Natural killer cell (primary cell): ENCODE results near the gene IFT122. TPM values are rescaled to one million over a fixed set of nuclear protein-coding genes. Genes with fewer than 3 reads are reported as not detected.

Experiments
- ATAC-seq, 3 donors: fragments of 150-1000 bp in 2 of 3; fragments of 200-7000 bp in 1 of 3; cut with Tn5 transposase; 1 replicate in 1 of 3; 2 replicates in 2 of 3; pipeline ENCODE4 v1.10.0; 2021; ENCODE audit warnings: mild to moderate bottlenecking in 2 of 3, moderate library complexity in 2 of 3
- DNase-seq, 2 donors: peaks; one replicate each; pipeline versions ENCODE4 v3.0.0 to v3.0.0-alpha.2; 2013 to 2021; ENCODE audit warnings: mixed read lengths in 1 of 2
- H3K27ac ChIP-seq: one replicate; pipeline ENCODE4 v1.5.1; 2013; ENCODE audit warnings: mild to moderate bottlenecking, low read length
- H3K27me3 ChIP-seq: one replicate; pipeline ENCODE4 v1.6.1; 2013; ENCODE audit warnings: low read length; ENCODE audit not compliant: control insufficient read depth, insufficient read depth
- H3K36me3 ChIP-seq: one replicate; pipeline ENCODE4 v1.6.1; 2013; ENCODE audit warnings: low read length; ENCODE audit not compliant: control insufficient read depth, insufficient read depth
- H3K4me1 ChIP-seq: one replicate; pipeline ENCODE4 v1.6.1; 2013; ENCODE audit warnings: low read length; ENCODE audit not compliant: control insufficient read depth, insufficient read depth
- H3K4me3 ChIP-seq: one replicate; pipeline ENCODE4 v1.5.1; 2013; ENCODE audit warnings: low read length
- H3K9me3 ChIP-seq: one replicate; pipeline ENCODE4 v1.6.1; 2013; ENCODE audit warnings: low read length; ENCODE audit not compliant: control insufficient read depth, insufficient read depth
- H3K27ac Mint-ChIP-seq, 2 donors: one replicate each; pipeline ENCODE4 v1.8.0; 2022; ENCODE audit warnings: mild to moderate bottlenecking in 2 of 2, mixed read lengths in 2 of 2, moderate library complexity in 1 of 2
- H3K27me3 Mint-ChIP-seq, 2 donors: one replicate each; pipeline ENCODE4 v1.8.0; 2022; ENCODE audit warnings: low read depth in 2 of 2, mixed read lengths in 2 of 2
- H3K36me3 Mint-ChIP-seq: one replicate; pipeline ENCODE4 v1.8.0; 2022; ENCODE audit warnings: mixed read lengths
- H3K4me1 Mint-ChIP-seq, 2 donors: one replicate each; pipeline ENCODE4 v1.8.0; 2022; ENCODE audit warnings: mixed read lengths in 2 of 2
- H3K4me3 Mint-ChIP-seq: one replicate; pipeline ENCODE4 v1.8.0; 2022; ENCODE audit warnings: mild to moderate bottlenecking, moderate library complexity, mixed read lengths
- H3K9me3 Mint-ChIP-seq, 2 donors: one replicate each; pipeline ENCODE4 v1.8.0; 2022; ENCODE audit warnings: mixed read lengths in 2 of 2
- CTCF ChIP-seq: fragments of 200-600 bp; IDR thresholded peaks from one replicate; pipeline ENCODE4 v1.8.0; 2022; ENCODE audit warnings: antibody characterized with exemption
- WGBS: methylation state at CpG from one replicate; pipeline ENCODE4 v1.1.7; 2013; ENCODE audit warnings: missing lambda C conversion rate; ENCODE audit not compliant: insufficient coverage; 5-methylcytosine and 5-hydroxymethylcytosine counted together
- intact Hi-C: fragments of 100-400 bp; cut with micrococcal nuclease; formaldehyde crosslinking; loops from one replicate; pipeline ENCODE4 v1.14.2; 2022
- total RNA-seq, 4 donors: library from RNA; stranded (reverse); fragments of 120-200 nt in 1 of 4; gene quantifications; one replicate each; pipeline versions ENCODE4 v1.2.3 to v1.2.4, GENCODE V29; 2013 to 2022

IFT122 gene
- total RNA-seq, 3 donors from 2014 or later (not counting 1 experiment from before 2014, with no cell fraction given), result 20.7 to 26.6 (median 23.9) TPM

DNA sequence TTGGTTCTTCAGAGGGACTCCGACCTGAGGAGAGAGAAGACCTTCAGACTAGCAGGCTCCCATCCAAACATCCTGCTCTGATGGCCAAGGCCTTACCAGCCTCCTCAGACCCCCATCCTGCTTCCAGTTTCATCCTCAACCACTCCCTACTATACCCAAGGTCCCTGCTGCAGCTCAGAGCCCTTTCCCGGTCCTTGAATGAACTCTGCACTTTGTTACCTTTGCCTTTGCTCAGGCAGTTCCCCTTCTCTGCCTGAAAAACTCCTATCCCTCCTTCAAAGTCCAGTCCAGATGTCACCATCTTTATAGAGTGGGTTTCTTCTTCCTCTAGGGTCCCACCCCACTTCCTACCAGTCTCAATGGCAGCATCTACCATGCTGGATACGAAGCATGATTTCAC lies 24.6 kb upstream of the IFT122 start:
- Mint-ChIP-seq H3K4me3 (no peak overlapping the region), H3K27ac (no peak overlapping the region), H3K27me3 (peaks cover 0 to 5% of the 10 kb centered on the region in 2 donors), H3K4me1 (no peaks in the 10 kb centered on the region), H3K9me3 (no peaks in the 10 kb centered on the region), H3K36me3 (no peaks in the 10 kb centered on the region)
- H3K27me3 ChIP-seq, result no peaks in the 10 kb centered on the region
- no peak overlapping the region for H3K27ac ChIP-seq
- intact Hi-C loops, result no loop called here
- 59% methylated on average over 3 of the region's 3 CpGs for WGBS
- no peak overlapping the region for H3K4me3 ChIP-seq
- TF ChIP-seq CTCF, result no peak
- no peaks in the 10 kb centered on the region for H3K9me3 ChIP-seq
- no peak for ATAC-seq
- H3K4me1 ChIP-seq, result no peaks in the 10 kb centered on the region
- no peak for DNase-seq
- no peaks in the 10 kb centered on the region for H3K36me3 ChIP-seq

DNA sequence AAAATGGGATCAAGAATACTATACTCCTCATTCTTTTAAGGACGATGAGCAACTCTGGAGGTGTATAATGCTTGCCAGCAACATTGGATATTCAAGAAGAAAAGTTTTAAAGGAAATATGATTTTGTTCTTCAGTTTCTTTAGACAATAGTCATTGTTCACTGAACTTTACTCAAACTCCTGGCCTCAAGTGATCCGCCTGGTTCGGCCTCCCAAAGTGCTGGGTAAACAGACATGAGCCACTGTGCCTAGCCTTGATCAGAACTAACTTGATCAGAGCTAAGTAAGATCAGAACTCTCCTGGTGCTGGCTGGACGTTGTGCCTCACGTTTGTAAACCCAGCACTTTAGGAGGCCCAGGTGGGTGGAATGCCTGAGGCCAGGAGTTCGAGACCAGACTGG lies 24.2 kb upstream of the IFT122 start:
- no peak overlapping the region for H3K27ac ChIP-seq
- no peaks in the 10 kb centered on the region for H3K9me3 ChIP-seq
- DNase-seq (no peak), ATAC-seq (no peak)
- Mint-ChIP-seq H3K4me3 (no peak overlapping the region), H3K27ac (no peak overlapping the region), H3K4me1 (no peaks in the 10 kb centered on the region), H3K36me3 (no peaks in the 10 kb centered on the region), H3K9me3 (no peaks in the 10 kb centered on the region), H3K27me3 (peaks cover 0 to 5% of the 10 kb centered on the region in 2 donors)
- no peaks in the 10 kb centered on the region for H3K27me3 ChIP-seq
- no peaks in the 10 kb centered on the region for H3K4me1 ChIP-seq
- TF ChIP-seq CTCF, result no peak
- 91% methylated on average over 5 of the region's 6 CpGs for WGBS
- intact Hi-C loops, result no loop called here
- H3K36me3 ChIP-seq, result no peaks in the 10 kb centered on the region
- no peak overlapping the region for H3K4me3 ChIP-seq

- Histone ChIP-seq H3K4me1 (no peaks in the 10 kb centered on the region), H3K4me3 (no peak overlapping the region), H3K9me3 (no peaks in the 10 kb centered on the region), H3K27ac (no peak overlapping the region), H3K27me3 (no peaks in the 10 kb centered on the region), H3K36me3 (no peaks in the 10 kb centered on the region)
- no peak overlapping the region for H3K27ac Mint-ChIP-seq
- H3K36me3 Mint-ChIP-seq, result no peaks in the 10 kb centered on the region
- no peak for DNase-seq
- TF ChIP-seq CTCF, result no peak
- intact Hi-C loops, result no loop called here
- H3K4me1 Mint-ChIP-seq, result no peaks in the 10 kb centered on the region
- no peak overlapping the region for H3K4me3 Mint-ChIP-seq
- WGBS, result 93% methylated on average over 4 of the region's 4 CpGs
- H3K27me3 Mint-ChIP-seq, result peaks cover 0 to 5% of the 10 kb centered on the region in 2 donors
- H3K9me3 Mint-ChIP-seq, result no peaks in the 10 kb centered on the region
- no peak for ATAC-seq
Observed at GRCh38 chr3:129416415-129416814, 23.6 kb upstream of the IFT122 start.

DNA sequence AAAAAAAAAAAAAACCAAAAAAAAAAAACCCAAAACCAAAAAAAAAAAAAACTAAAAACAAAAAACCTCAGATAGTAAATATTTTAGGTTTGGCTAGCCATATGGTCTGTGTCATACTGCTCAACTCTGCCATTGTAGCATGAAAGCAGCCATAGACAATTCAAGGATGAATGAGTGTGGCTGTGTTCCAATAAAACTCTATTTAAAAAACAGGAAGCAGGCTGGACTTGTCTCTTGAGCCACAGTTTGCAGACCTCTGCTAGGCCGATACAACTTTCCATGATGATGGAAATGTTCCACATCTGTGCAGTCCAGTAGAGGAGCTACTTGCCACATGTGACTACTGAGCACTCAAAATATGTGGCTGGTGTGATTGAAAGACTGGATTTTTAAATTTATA lies 22.7 kb upstream of the IFT122 start:
- H3K27me3 ChIP-seq, result no peaks in the 10 kb centered on the region
- H3K9me3 ChIP-seq, result no peaks in the 10 kb centered on the region
- H3K4me3 ChIP-seq, result no peak overlapping the region
- no peak overlapping the region for H3K27ac ChIP-seq
- Mint-ChIP-seq H3K27me3 (peaks cover 0 to 6% of the 10 kb centered on the region in 2 donors), H3K9me3 (no peaks in the 10 kb centered on the region), H3K36me3 (no peaks in the 10 kb centered on the region), H3K27ac (no peak overlapping the region), H3K4me1 (no peaks in the 10 kb centered on the region), H3K4me3 (no peak overlapping the region)
- TF ChIP-seq CTCF, result no peak
- intact Hi-C loops, result no loop called here
- ATAC-seq (no peak), DNase-seq (no peak)
- H3K36me3 ChIP-seq, result no peaks in the 10 kb centered on the region
- no peaks in the 10 kb centered on the region for H3K4me1 ChIP-seq
- WGBS, result 94% methylated on average over 1 of the region's 1 CpG
